Muscle layer of colon (tissue), 2 donors: Measurements from ENCODE around the gene GTF2H1.
A peak's percentile ranks its signal among the peaks of the same experiment; 100 is the strongest.

ENCODE experiments used
- H3K27ac ChIP-seq: one replicate; pipeline ENCODE4 v1.7.0; 2013; ENCODE audit warnings: low read depth, mild to moderate bottlenecking, low read length, moderate library complexity
- H3K27me3 ChIP-seq, 2 donors: one replicate each; pipeline ENCODE4 v1.7.0; 2013; ENCODE audit warnings: low read length in 2 of 2, mild to moderate bottlenecking in 2 of 2; ENCODE audit not compliant: insufficient read depth in 2 of 2, control insufficient read depth in 1 of 2
- H3K36me3 ChIP-seq: one replicate; pipeline ENCODE4 v1.7.0; 2013; ENCODE audit warnings: mild to moderate bottlenecking, low read length; ENCODE audit not compliant: insufficient read depth
- H3K4me1 ChIP-seq: one replicate; pipeline ENCODE4 v1.7.0; 2013; ENCODE audit warnings: mild to moderate bottlenecking, low read length; ENCODE audit not compliant: insufficient read depth
- H3K4me3 ChIP-seq, 2 donors: one replicate each; pipeline ENCODE4 v1.7.0; 2013; ENCODE audit warnings: low read length in 2 of 2, low read depth in 1 of 2, mild to moderate bottlenecking in 1 of 2, moderate library complexity in 1 of 2
- H3K9ac ChIP-seq: one replicate; pipeline ENCODE4 v1.7.0; 2013; ENCODE audit warnings: low read length
- H3K9me3 ChIP-seq: one replicate; pipeline ENCODE4 v1.7.0; 2013; ENCODE audit warnings: mild to moderate bottlenecking, low read length
- donor health status: abdominal sarcoma.
- donor health status: Adenocarcinoma of cecum.

GTF2H1 gene

GRCh38 chr11:18321969-18322711 is at the start of gene GTF2H1, which contains the start of gene HPS5:
Gene GTF2H1, plus strand, starts transcription at chr11:18322567. Its CDS starts 10,508 bp downstream, at chr11:18333075.
Gene HPS5, minus strand, starts transcription at chr11:18322140. Its CDS starts 4,282 bp downstream, at chr11:18317858.
- Histone ChIP-seq H3K36me3 (no peaks in the 10 kb centered on the region), H3K4me1 (peaks cover 34% of the 10 kb centered on the region), H3K27me3 (no peaks in the 10 kb centered on the region), H3K27ac (peak within 1 kb of the TSS; percentile 97), H3K9ac (peak within 1 kb of the TSS; percentile 87), H3K9me3 (no peaks in the 10 kb centered on the region), H3K4me3 (peak within 1 kb of the TSS; percentile 75 to 90)

DNA sequence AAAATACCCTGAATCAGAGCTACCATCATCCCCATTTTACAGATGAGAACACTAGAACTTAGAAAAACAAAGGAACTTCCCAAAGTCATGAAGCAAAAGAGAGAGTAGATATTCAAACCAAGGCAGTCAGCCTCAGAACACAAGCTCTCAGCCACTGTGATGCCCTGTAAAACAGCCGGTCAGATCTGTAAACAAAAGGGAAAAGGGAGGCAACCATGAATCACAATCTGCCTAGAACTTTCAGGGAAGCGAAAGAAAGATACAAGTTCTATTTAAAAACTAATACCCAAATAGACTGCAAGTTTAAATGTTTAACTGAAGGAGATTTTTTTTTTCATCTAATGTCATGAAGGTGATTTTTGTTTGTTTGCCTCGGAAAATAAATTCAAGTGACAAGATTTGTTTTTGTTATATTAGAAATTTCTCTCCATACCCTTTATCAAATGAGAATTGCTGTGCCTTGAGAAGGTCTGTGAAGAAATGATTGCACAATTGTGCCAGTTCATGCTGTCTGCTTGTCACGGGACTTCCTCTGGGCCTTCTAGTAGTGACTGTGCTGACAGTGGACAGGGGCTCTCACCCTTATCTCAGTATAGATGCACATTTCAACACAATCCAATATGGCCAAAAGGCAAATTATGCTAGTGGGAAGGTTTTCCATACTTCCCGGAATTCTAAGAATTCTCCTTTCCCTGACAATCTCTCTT is 44.6 kb upstream of the GTF2H1 start:
- no peak overlapping the region for H3K27ac ChIP-seq
- no peaks in the 10 kb centered on the region for H3K4me1 ChIP-seq
- no peak overlapping the region for H3K9ac ChIP-seq
- H3K36me3 ChIP-seq, result peaks cover 17% of the 10 kb centered on the region
- no peak overlapping the region for H3K4me3 ChIP-seq
- no peaks in the 10 kb centered on the region for H3K27me3 ChIP-seq
- no peaks in the 10 kb centered on the region for H3K9me3 ChIP-seq

- Histone ChIP-seq H3K4me3 (no peak overlapping the region), H3K9ac (no peak overlapping the region), H3K36me3 (peaks cover 17% of the 10 kb centered on the region), H3K4me1 (no peaks in the 10 kb centered on the region), H3K9me3 (no peaks in the 10 kb centered on the region), H3K27ac (no peak overlapping the region), H3K27me3 (no peaks in the 10 kb centered on the region)
These were observed 41.8 kb upstream of the GTF2H1 start for GRCh38 chr11:18280438-18281045.

DNA sequence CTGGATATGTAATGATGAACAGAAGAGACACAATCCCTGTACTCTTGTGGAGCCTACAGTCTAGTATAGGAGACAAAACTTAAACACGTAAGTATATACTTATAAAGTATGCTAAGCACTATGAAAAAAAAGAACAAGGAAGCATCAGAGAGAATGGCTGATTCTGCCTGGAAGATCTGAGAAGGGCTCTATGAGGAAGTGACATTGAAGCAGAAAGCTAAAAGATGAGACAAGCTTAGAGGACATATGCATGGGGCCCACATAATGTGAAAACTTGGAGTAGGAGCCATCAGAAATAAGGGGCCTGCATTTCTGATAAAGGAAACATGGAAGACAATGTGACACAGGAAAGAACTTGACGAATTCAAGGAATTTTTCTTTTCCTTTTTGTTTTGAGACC is 39.7 kb upstream of the GTF2H1 start:
- Histone ChIP-seq H3K27ac (no peak overlapping the region), H3K36me3 (peaks cover 36% of the 10 kb centered on the region)

DNA sequence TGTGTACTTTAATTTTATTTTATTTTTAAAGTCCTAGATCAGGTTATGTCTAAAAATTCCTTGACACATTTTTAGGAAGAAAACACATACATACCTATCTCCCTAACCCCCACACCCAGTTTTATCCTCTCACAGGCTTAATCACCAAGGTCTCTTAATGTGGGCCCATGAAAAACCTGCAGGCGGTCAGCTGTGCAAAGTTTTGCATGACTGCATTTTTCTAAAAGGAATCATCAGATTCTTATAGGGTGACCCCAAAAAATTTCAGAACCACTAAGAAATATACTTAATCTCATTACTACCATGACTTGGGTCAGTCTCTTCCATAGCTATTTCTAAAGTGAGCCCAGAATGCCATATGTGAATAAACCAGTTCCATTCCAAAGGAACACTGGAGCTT is 36.5 kb upstream of the GTF2H1 start:
- Histone ChIP-seq H3K27ac (no peak overlapping the region), H3K4me3 (no peak overlapping the region), H3K27me3 (no peaks in the 10 kb centered on the region), H3K9ac (no peak overlapping the region), H3K36me3 (peaks cover 38% of the 10 kb centered on the region), H3K9me3 (no peaks in the 10 kb centered on the region), H3K4me1 (no peaks in the 10 kb centered on the region)

More for the DNA sequence above, 39.7 kb upstream of the GTF2H1 start:
- Histone ChIP-seq H3K4me1 (no peaks in the 10 kb centered on the region), H3K27me3 (no peaks in the 10 kb centered on the region), H3K9me3 (no peaks in the 10 kb centered on the region), H3K9ac (no peak overlapping the region), H3K4me3 (no peak overlapping the region)

- Histone ChIP-seq H3K4me3 (no peak overlapping the region), H3K27me3 (no peaks in the 10 kb centered on the region), H3K27ac (no peak overlapping the region), H3K36me3 (peaks cover 40% of the 10 kb centered on the region), H3K9ac (no peak overlapping the region), H3K9me3 (no peaks in the 10 kb centered on the region), H3K4me1 (no peaks in the 10 kb centered on the region)
These were observed 33.5 kb upstream of the GTF2H1 start for GRCh38 chr11:18288911-18289310.

- no peak overlapping the region for H3K27ac ChIP-seq
- H3K9me3 ChIP-seq, result no peaks in the 10 kb centered on the region
- peaks cover 48% of the 10 kb centered on the region for H3K36me3 ChIP-seq
- no peaks in the 10 kb centered on the region for H3K4me1 ChIP-seq
- no peak overlapping the region for H3K4me3 ChIP-seq
- no peaks in the 10 kb centered on the region for H3K27me3 ChIP-seq
- no peak overlapping the region for H3K9ac ChIP-seq
These were observed 27.5 kb upstream of the GTF2H1 start for GRCh38 chr11:18294862-18295261.

DNA sequence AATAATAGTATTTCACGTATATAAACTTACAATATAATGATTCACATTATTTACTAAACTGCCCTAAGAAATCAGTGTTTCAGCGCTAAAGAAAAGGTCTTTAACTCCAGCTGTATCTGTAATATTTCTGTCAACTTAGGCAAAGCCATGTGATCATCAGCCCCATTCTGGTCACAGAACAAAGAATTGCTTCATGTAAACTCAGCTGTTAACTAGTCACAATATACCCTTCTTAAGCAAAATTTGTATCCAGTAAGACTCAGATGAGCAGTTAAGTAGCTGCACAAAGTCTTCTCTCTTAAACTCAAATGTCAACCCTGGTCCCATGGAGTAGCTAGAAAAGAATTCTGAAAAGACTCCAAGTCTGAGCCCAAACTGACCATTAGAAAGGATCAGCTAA is 27.1 kb upstream of the GTF2H1 start:
- H3K36me3 ChIP-seq, result peaks cover 48% of the 10 kb centered on the region
- no peak overlapping the region for H3K27ac ChIP-seq
- no peaks in the 10 kb centered on the region for H3K4me1 ChIP-seq

DNA sequence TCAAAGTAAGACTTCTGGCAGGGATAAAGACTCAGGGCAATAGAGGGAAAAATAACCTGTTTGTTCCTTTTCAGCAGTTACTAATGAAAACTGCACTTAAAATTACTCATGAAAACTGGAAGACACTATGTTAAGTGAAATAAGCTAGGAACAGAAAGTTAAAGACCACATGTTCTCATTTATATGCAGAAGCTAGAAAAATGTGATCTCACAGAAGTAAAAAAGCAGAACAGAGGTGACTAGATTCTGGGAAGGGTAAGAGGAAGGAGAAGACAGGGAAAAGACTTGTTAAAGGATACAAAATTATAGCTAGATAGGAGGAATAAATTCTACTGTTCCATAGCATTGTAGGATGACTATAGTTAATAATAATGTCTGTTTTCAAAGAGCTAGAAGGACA is 22.6 kb upstream of the GTF2H1 start:
- Histone ChIP-seq H3K9me3 (no peaks in the 10 kb centered on the region), H3K9ac (no peak overlapping the region), H3K27ac (no peak overlapping the region), H3K27me3 (no peaks in the 10 kb centered on the region), H3K4me1 (no peaks in the 10 kb centered on the region), H3K4me3 (no peak overlapping the region), H3K36me3 (peaks cover 41% of the 10 kb centered on the region)

More for the DNA sequence above, 27.1 kb upstream of the GTF2H1 start:
- H3K9ac ChIP-seq, result no peak overlapping the region
- H3K4me3 ChIP-seq, result no peak overlapping the region
- no peaks in the 10 kb centered on the region for H3K27me3 ChIP-seq
- no peaks in the 10 kb centered on the region for H3K9me3 ChIP-seq

GRCh38 chr11:18304745-18305144 is 17.6 kb upstream of the GTF2H1 start:
- Histone ChIP-seq H3K27ac (no peak overlapping the region), H3K27me3 (no peaks in the 10 kb centered on the region), H3K4me1 (no peaks in the 10 kb centered on the region), H3K4me3 (no peak overlapping the region), H3K9ac (no peak overlapping the region), H3K36me3 (peaks cover 31% of the 10 kb centered on the region), H3K9me3 (no peaks in the 10 kb centered on the region)

- H3K36me3 ChIP-seq, result peaks cover 44% of the 10 kb centered on the region
- H3K27ac ChIP-seq, result no peak overlapping the region
These were observed 14.8 kb upstream of the GTF2H1 start for GRCh38 chr11:18307461-18308139.

More at GRCh38 chr11:18307461-18308139, 14.8 kb upstream of the GTF2H1 start:
- H3K4me3 ChIP-seq, result no peak overlapping the region
- H3K9me3 ChIP-seq, result no peaks in the 10 kb centered on the region
- no peaks in the 10 kb centered on the region for H3K27me3 ChIP-seq
- H3K4me1 ChIP-seq, result no peaks in the 10 kb centered on the region
- no peak overlapping the region for H3K9ac ChIP-seq
